RCC 7860 (cell line): ENCODE results near the gene MOK.

Experiments
- DNase-seq: peaks from one replicate; pipeline ENCODE4 v3.0.0-alpha.2; 2015; ENCODE audit warnings: low spot score
- FAIRE-seq: peaks from 2 replicates; lab custom pipeline; 2012; peaks lifted over from hg19 to GRCh38; lab: Jason Lieb, UNC

The MOK gene

GRCh38 chr14:102210421-102211042 lies 94.4 kb downstream of the MOK start:
- FAIRE-seq: no peak
- no peak for DNase-seq

GRCh38 chr14:102209224-102209966 lies 95.6 kb downstream of the MOK start:
- FAIRE-seq: no peak
- DNase-seq: no peak

GRCh38 chr14:102208741-102209140 lies 96.2 kb downstream of the MOK start:
- FAIRE-seq: no peak
- DNase-seq: no peak

- FAIRE-seq (no peak), DNase-seq (no peak)
Measured at GRCh38 chr14:102207831-102208365, 97.1 kb downstream of the MOK start.

GRCh38 chr14:102206918-102207317 lies 98.0 kb downstream of the MOK start:
- FAIRE-seq: no peak
- DNase-seq: no peak

GRCh38 chr14:102205560-102205959 lies 99.4 kb downstream of the MOK start:
- no peak for FAIRE-seq
- DNase-seq: no peak

- DNase-seq (no peak), FAIRE-seq (no peak)
Measured at GRCh38 chr14:102203382-102203781, 101.6 kb downstream of the MOK start.

GRCh38 chr14:102202944-102203343 lies 102.0 kb downstream of the MOK start:
- DNase-seq: no peak
- no peak for FAIRE-seq

GRCh38 chr14:102201776-102202175 lies 103.2 kb downstream of the MOK start:
- FAIRE-seq (no peak), DNase-seq (no peak)

- no peak for DNase-seq
- FAIRE-seq: no peak
Measured at GRCh38 chr14:102201353-102201738, 103.6 kb downstream of the MOK start.

GRCh38 chr14:102200690-102201352 lies 104.1 kb downstream of the MOK start:
- FAIRE-seq: no peak
- no peak for DNase-seq

GRCh38 chr14:102197317-102197853 lies 107.6 kb downstream of the MOK start:
- no peak for DNase-seq
- FAIRE-seq: no peak

GRCh38 chr14:102196902-102197230 lies 108.1 kb downstream of the MOK start:
- DNase-seq (no peak), FAIRE-seq (no peak)

GRCh38 chr14:102196039-102196901 lies 108.7 kb downstream of the MOK start:
- FAIRE-seq (no peak), DNase-seq (no peak)

- DNase-seq: no peak
- no peak for FAIRE-seq
Measured at GRCh38 chr14:102195446-102195845, 109.5 kb downstream of the MOK start.

- DNase-seq (no peak), FAIRE-seq (no peak)
Measured at GRCh38 chr14:102194856-102195255, 110.1 kb downstream of the MOK start.

- no peak for FAIRE-seq
Measured at GRCh38 chr14:102192840-102193502, 112.0 kb downstream of the MOK start.

GRCh38 chr14:102189874-102190273 lies 115.1 kb downstream of the MOK start:
- DNase-seq (no peak), FAIRE-seq (no peak)

More at GRCh38 chr14:102192840-102193502, 112.0 kb downstream of the MOK start:
- DNase-seq: no peak

GRCh38 chr14:102188187-102188586 lies 116.8 kb downstream of the MOK start:
- FAIRE-seq (no peak), DNase-seq (no peak)

- no peak for DNase-seq
- FAIRE-seq: no peak
Measured at GRCh38 chr14:102187568-102188001, 117.4 kb downstream of the MOK start.
